PC-9 (cell line): ENCODE results near the gene PDE4D. TPM values are rescaled to one million over a fixed set of nuclear protein-coding genes. Genes with fewer than 3 reads are reported as not detected.

ENCODE experiments used
- BruUV-seq: library from RNA; stranded (reverse); fragments of 400-500 nt; replicated peaks from 2 replicates; lab custom pipeline; 2021; lab: Mats Ljungman, UMichigan
- CTCF ChIA-PET: fragments of 300-600 bp; sonication (Branson Sonifier 250); formaldehyde crosslinking; loops from one replicate; lab custom pipeline; 2022; ENCODE audit warnings: antibody characterized with exemption; lab: Charles Lee
- POLR2A ChIA-PET: fragments of 300-600 bp; sonication (Branson Sonifier 250); formaldehyde crosslinking; loops from one replicate; lab custom pipeline; 2022; ENCODE audit warnings: antibody characterized with exemption; ENCODE audit not compliant: unreplicated experiment; lab: Charles Lee
- DNase-seq, 2 experiments: peaks; one replicate each; pipeline versions ENCODE4 v3.0.0 to v3.0.0-alpha.2; 2015 to 2022; ENCODE audit warnings: mixed read lengths in 1 of 2
- H2AFZ ChIP-seq: fragments of 200-600 bp; sonication (generic); 2 replicates; pipeline ENCODE4 v1.8.1; 2017; ENCODE audit warnings: antibody characterized with exemption
- H3F3A ChIP-seq: fragments of 200-600 bp; sonication (generic); 2 replicates; pipeline ENCODE4 v1.8.1; 2017; ENCODE audit warnings: antibody characterized with exemption, mild to moderate bottlenecking, low read depth; ENCODE audit not compliant: insufficient read depth
- H3K27ac ChIP-seq: fragments of 200-600 bp; sonication (generic); 2 replicates; pipeline ENCODE4 v1.6.1; 2016; ENCODE audit warnings: mixed run types
- H3K27me3 ChIP-seq: fragments of 200-600 bp; sonication (generic); 2 replicates; pipeline ENCODE4 v1.6.1; 2016; ENCODE audit warnings: low read depth, mixed run types; ENCODE audit not compliant: insufficient read depth
- H3K36me3 ChIP-seq: fragments of 200-600 bp; sonication (generic); 2 replicates; pipeline ENCODE4 v1.6.1; 2016; ENCODE audit warnings: low read depth, mixed run types
- H3K4me1 ChIP-seq: fragments of 200-600 bp; sonication (generic); replicated peaks from 2 replicates; pipeline ENCODE4 v1.6.1; 2016; ENCODE audit warnings: mixed run types; ENCODE audit not compliant: insufficient read depth
- H3K4me2 ChIP-seq: fragments of 200-600 bp; sonication (generic); 2 replicates; pipeline ENCODE4 v1.6.1; 2017; ENCODE audit warnings: mixed run types
- H3K4me3 ChIP-seq: fragments of 200-600 bp; sonication (generic); 2 replicates; pipeline ENCODE4 v1.6.1; 2016; ENCODE audit warnings: mixed run types
- H3K79me2 ChIP-seq: fragments of 200-600 bp; sonication (generic); 2 replicates; pipeline ENCODE4 v1.6.1; 2017; ENCODE audit warnings: low read depth, mixed run types
- H3K9me2 ChIP-seq: fragments of 200-600 bp; sonication (generic); 2 replicates; pipeline ENCODE4 v1.8.1; 2017; ENCODE audit warnings: mild to moderate bottlenecking; ENCODE audit not compliant: insufficient read depth
- H3K9me3 ChIP-seq: fragments of 200-600 bp; sonication (generic); 2 replicates; pipeline ENCODE4 v1.8.1; 2016; ENCODE audit warnings: low read depth; ENCODE audit not compliant: insufficient read depth
- H4K20me1 ChIP-seq: fragments of 200-600 bp; sonication (generic); 2 replicates; pipeline ENCODE4 v1.8.1; 2017; ENCODE audit not compliant: insufficient read depth
- CTCF ChIP-seq: fragments of 200-600 bp; sonication (generic); conservative IDR thresholded peaks from 2 replicates; pipeline ENCODE4 v1.6.1; 2017; ENCODE audit warnings: mixed run types, antibody characterized with exemption, mild to moderate bottlenecking, moderate library complexity
- EZH2 ChIP-seq: fragments of 200-600 bp; sonication (generic); IDR thresholded peaks from 2 replicates; pipeline ENCODE4 v1.8.0; 2017; ENCODE audit warnings: antibody characterized with exemption, low read depth
- intact Hi-C: fragments of 100-400 bp; cut with micrococcal nuclease; formaldehyde crosslinking; loops from one replicate; pipeline ENCODE4 v1.10.0; 2022; ENCODE audit not compliant: unreplicated experiment
- total RNA-seq: library from RNA; stranded (reverse); gene quantifications from 2 replicates; pipeline ENCODE4 v1.2.3, GENCODE V29; 2021

The PDE4D gene
- total RNA-seq, 1 experiment from 2014 or later, result 9.8 TPM

- Histone ChIP-seq H3K27ac (no peak overlapping the region), H3F3A (no peaks in the 10 kb centered on the region), H3K4me3 (no peak overlapping the region), H3K36me3 (no peaks in the 10 kb centered on the region), H3K27me3 (no peaks in the 10 kb centered on the region), H3K9me2 (no peaks in the 10 kb centered on the region), H3K79me2 (no peaks in the 10 kb centered on the region), H3K4me1 (no peaks in the 10 kb centered on the region), H4K20me1 (no peaks in the 10 kb centered on the region), H3K4me2 (no peak overlapping the region), H2AFZ (no peak overlapping the region), H3K9me3 (no peaks in the 10 kb centered on the region)
- no peak for DNase-seq
- no TSS peak for BruUV-seq
- CTCF ChIA-PET, result no interaction called here
- TF ChIP-seq EZH2 (no peak), CTCF (no peak)
- intact Hi-C loops, result no loop called here
- POLR2A ChIA-PET, result no interaction called here
Observed at GRCh38 chr5:59164041-59164830, 729.3 kb downstream of the PDE4D start.

- BruUV-seq, result no TSS peak
- Histone ChIP-seq H3F3A (no peaks in the 10 kb centered on the region), H3K9me3 (no peaks in the 10 kb centered on the region), H3K79me2 (no peaks in the 10 kb centered on the region), H3K4me3 (no peak overlapping the region), H3K36me3 (no peaks in the 10 kb centered on the region), H3K9me2 (no peaks in the 10 kb centered on the region), H4K20me1 (no peaks in the 10 kb centered on the region), H2AFZ (no peak overlapping the region), H3K27ac (no peak overlapping the region), H3K4me2 (no peak overlapping the region), H3K4me1 (no peaks in the 10 kb centered on the region), H3K27me3 (no peaks in the 10 kb centered on the region)
- no peak for DNase-seq
- intact Hi-C loops, result no loop called here
- TF ChIP-seq EZH2 (no peak), CTCF (no peak)
- ChIA-PET CTCF (no interaction called here), POLR2A (no interaction called here)
Observed at GRCh38 chr5:59161221-59162105, 732.1 kb downstream of the PDE4D start.

GRCh38 chr5:59158637-59159391 lies 734.7 kb downstream of the PDE4D start:
- no TSS peak for BruUV-seq
- no peaks in the 10 kb centered on the region for H3K27me3 ChIP-seq
- intact Hi-C loops, result no loop called here
- no peak overlapping the region for H2AFZ ChIP-seq
- no peaks in the 10 kb centered on the region for H4K20me1 ChIP-seq
- ChIA-PET POLR2A (no interaction called here), CTCF (no interaction called here)
- no peak for DNase-seq
- H3K4me1 ChIP-seq, result no peaks in the 10 kb centered on the region
- no peak overlapping the region for H3K4me3 ChIP-seq
- H3K4me2 ChIP-seq, result no peak overlapping the region
- no peaks in the 10 kb centered on the region for H3K79me2 ChIP-seq
- TF ChIP-seq CTCF (no peak), EZH2 (no peak)
- no peaks in the 10 kb centered on the region for H3K9me3 ChIP-seq
- no peaks in the 10 kb centered on the region for H3K9me2 ChIP-seq
- no peaks in the 10 kb centered on the region for H3K36me3 ChIP-seq
- H3F3A ChIP-seq, result no peaks in the 10 kb centered on the region
- no peak overlapping the region for H3K27ac ChIP-seq
